Natural killer cell (primary cell): Measurements from ENCODE around the gene C11orf16. TPM values are rescaled to one million over a fixed set of nuclear protein-coding genes. Genes with fewer than 3 reads are reported as not detected.
"Not testable (repeated sequence)": the region's sequence is repeated elsewhere in the genome, so short reads cannot be mapped to it uniquely, and the experiment has no call there.

Experiments used
- ATAC-seq, 3 donors: fragments of 150-1000 bp in 2 of 3; fragments of 200-7000 bp in 1 of 3; cut with Tn5 transposase; 1 replicate in 1 of 3; 2 replicates in 2 of 3; pipeline ENCODE4 v1.10.0; 2021; ENCODE audit warnings: mild to moderate bottlenecking in 2 of 3, moderate library complexity in 2 of 3
- DNase-seq, 2 donors: peaks; one replicate each; pipeline versions ENCODE4 v3.0.0 to v3.0.0-alpha.2; 2013 to 2021; ENCODE audit warnings: mixed read lengths in 1 of 2
- H3K27ac ChIP-seq: one replicate; pipeline ENCODE4 v1.5.1; 2013; ENCODE audit warnings: mild to moderate bottlenecking, low read length
- H3K27me3 ChIP-seq: one replicate; pipeline ENCODE4 v1.6.1; 2013; ENCODE audit warnings: low read length; ENCODE audit not compliant: control insufficient read depth, insufficient read depth
- H3K36me3 ChIP-seq: one replicate; pipeline ENCODE4 v1.6.1; 2013; ENCODE audit warnings: low read length; ENCODE audit not compliant: control insufficient read depth, insufficient read depth
- H3K4me1 ChIP-seq: one replicate; pipeline ENCODE4 v1.6.1; 2013; ENCODE audit warnings: low read length; ENCODE audit not compliant: control insufficient read depth, insufficient read depth
- H3K4me3 ChIP-seq: one replicate; pipeline ENCODE4 v1.5.1; 2013; ENCODE audit warnings: low read length
- H3K9me3 ChIP-seq: one replicate; pipeline ENCODE4 v1.6.1; 2013; ENCODE audit warnings: low read length; ENCODE audit not compliant: control insufficient read depth, insufficient read depth
- H3K27ac Mint-ChIP-seq, 2 donors: one replicate each; pipeline ENCODE4 v1.8.0; 2022; ENCODE audit warnings: mild to moderate bottlenecking in 2 of 2, mixed read lengths in 2 of 2, moderate library complexity in 1 of 2
- H3K27me3 Mint-ChIP-seq, 2 donors: one replicate each; pipeline ENCODE4 v1.8.0; 2022; ENCODE audit warnings: low read depth in 2 of 2, mixed read lengths in 2 of 2
- H3K36me3 Mint-ChIP-seq: one replicate; pipeline ENCODE4 v1.8.0; 2022; ENCODE audit warnings: mixed read lengths
- H3K4me1 Mint-ChIP-seq, 2 donors: one replicate each; pipeline ENCODE4 v1.8.0; 2022; ENCODE audit warnings: mixed read lengths in 2 of 2
- H3K4me3 Mint-ChIP-seq: one replicate; pipeline ENCODE4 v1.8.0; 2022; ENCODE audit warnings: mild to moderate bottlenecking, moderate library complexity, mixed read lengths
- H3K9me3 Mint-ChIP-seq, 2 donors: one replicate each; pipeline ENCODE4 v1.8.0; 2022; ENCODE audit warnings: mixed read lengths in 2 of 2
- WGBS: methylation state at CpG from one replicate; pipeline ENCODE4 v1.1.7; 2013; ENCODE audit warnings: missing lambda C conversion rate; ENCODE audit not compliant: insufficient coverage; 5-methylcytosine and 5-hydroxymethylcytosine counted together
- intact Hi-C: fragments of 100-400 bp; cut with micrococcal nuclease; formaldehyde crosslinking; loops from one replicate; pipeline ENCODE4 v1.14.2; 2022
- total RNA-seq, 4 donors: library from RNA; stranded (reverse); fragments of 120-200 nt in 1 of 4; gene quantifications; one replicate each; pipeline versions ENCODE4 v1.2.3 to v1.2.4, GENCODE V29; 2013 to 2022
- TF ChIP-seq, protein P1 (sequence below): fragments of 200-600 bp; IDR thresholded peaks from one replicate; pipeline ENCODE4 v1.8.0; 2022; ENCODE audit warnings: antibody characterized with exemption

The C11orf16 gene
- total RNA-seq, 3 donors from 2014 or later (not counting 1 experiment from before 2014, with no cell fraction given): not detected

DNA sequence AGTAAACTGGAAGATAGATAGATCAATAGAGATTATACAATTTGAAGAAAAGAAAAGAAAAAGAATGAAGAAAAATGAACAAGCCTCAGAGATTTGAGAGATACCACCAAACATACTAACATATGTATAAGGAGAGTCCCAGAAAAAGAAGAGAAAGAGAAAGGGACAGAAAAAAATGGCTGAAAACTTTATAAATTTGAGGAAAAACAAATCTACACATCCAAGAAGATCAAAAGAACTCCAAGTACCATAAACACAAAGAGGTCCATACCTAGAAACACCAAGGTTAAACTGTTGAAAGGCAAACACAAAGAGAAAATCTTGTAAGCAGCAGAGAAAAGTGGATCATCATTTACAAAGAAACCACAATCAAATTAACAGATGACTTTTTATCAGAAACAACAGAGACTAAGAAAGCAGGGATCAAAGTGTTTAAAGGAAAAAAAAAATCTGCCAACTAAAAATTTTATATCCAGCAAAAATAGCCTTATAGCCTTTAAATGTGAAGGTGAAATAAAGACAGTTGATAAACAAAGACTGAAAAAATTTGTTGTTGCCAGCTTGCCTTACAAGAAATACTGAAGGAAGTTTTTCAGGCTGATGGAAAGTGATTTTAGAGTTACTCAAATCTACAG, 33.5 kb downstream of the C11orf16 start:
- no peak for DNase-seq
- H3K4me1 Mint-ChIP-seq: no peaks in the 10 kb centered on the region
- no peak for ATAC-seq
- H3K4me3 Mint-ChIP-seq: no peak overlapping the region
- Histone ChIP-seq H3K4me3 (no peak overlapping the region), H3K27ac (no peak overlapping the region), H3K36me3 (no peaks in the 10 kb centered on the region), H3K9me3 (peaks cover 4% of the 10 kb centered on the region), H3K4me1 (no peaks in the 10 kb centered on the region), H3K27me3 (no peaks in the 10 kb centered on the region)
- peaks cover 3 to 5% of the 10 kb centered on the region in 2 donors for H3K9me3 Mint-ChIP-seq
- H3K27me3 Mint-ChIP-seq: peaks cover 4 to 15% of the 10 kb centered on the region in 2 donors
- H3K36me3 Mint-ChIP-seq: peaks cover 26% of the 10 kb centered on the region
- TF ChIP-seq, protein P1, sequence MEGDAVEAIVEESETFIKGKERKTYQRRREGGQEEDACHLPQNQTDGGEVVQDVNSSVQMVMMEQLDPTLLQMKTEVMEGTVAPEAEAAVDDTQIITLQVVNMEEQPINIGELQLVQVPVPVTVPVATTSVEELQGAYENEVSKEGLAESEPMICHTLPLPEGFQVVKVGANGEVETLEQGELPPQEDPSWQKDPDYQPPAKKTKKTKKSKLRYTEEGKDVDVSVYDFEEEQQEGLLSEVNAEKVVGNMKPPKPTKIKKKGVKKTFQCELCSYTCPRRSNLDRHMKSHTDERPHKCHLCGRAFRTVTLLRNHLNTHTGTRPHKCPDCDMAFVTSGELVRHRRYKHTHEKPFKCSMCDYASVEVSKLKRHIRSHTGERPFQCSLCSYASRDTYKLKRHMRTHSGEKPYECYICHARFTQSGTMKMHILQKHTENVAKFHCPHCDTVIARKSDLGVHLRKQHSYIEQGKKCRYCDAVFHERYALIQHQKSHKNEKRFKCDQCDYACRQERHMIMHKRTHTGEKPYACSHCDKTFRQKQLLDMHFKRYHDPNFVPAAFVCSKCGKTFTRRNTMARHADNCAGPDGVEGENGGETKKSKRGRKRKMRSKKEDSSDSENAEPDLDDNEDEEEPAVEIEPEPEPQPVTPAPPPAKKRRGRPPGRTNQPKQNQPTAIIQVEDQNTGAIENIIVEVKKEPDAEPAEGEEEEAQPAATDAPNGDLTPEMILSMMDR: no peak
- H3K27ac Mint-ChIP-seq: no peak overlapping the region
- intact Hi-C loops: no loop called here

DNA sequence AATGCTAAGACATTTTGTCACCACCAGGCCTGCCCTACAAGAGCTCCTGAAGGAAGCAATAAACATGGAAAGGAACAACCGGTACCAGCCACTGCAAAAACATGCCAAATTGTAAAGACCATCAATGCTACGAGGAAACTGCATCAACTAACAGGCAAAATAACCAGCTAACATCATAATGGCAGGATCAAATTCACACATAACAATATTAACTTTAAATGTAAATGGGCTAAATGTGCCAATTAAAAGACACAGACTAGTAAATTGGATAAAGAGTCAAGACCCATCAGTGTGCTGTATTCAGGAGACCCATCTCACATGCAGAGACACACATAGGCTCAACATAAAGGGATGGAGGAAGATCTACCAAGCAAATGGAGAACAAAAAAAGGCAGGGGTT, 41.6 kb downstream of the C11orf16 start:
- H3K4me3 ChIP-seq, H3K27ac ChIP-seq, H3K27ac Mint-ChIP-seq, H3K36me3 ChIP-seq, H3K4me1 Mint-ChIP-seq, intact Hi-C loops, ATAC-seq, H3K27me3 ChIP-seq, H3K9me3 ChIP-seq, DNase-seq, H3K4me1 ChIP-seq, H3K9me3 Mint-ChIP-seq, H3K4me3 Mint-ChIP-seq: not testable (repeated sequence)
- 100% methylated on average over 1 of the region's 2 CpGs for WGBS
- H3K27me3 Mint-ChIP-seq: peaks cover 8 to 15% of the 10 kb centered on the region in 2 donors
- H3K36me3 Mint-ChIP-seq: peaks cover 12% of the 10 kb centered on the region

DNA sequence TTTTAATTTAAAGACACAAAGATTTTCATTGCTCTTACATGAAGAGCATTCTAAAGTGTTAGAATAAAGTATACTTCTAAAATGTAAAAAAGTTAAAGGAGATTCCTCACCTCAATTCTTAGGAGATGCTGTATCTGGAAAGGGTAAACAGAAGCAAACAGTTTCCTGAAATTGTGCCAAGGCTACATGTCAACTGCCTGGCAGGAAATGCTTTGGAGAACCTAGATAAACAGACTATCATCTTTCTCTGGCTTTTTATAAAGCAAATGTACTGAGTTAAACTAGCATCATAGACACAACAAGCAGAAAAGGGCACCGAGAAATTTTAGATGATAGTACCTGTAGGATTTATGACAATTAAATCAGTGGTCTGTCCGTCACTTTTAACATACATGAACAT, 46.4 kb downstream of the C11orf16 start:
- Mint-ChIP-seq H3K36me3 (peaks cover 12% of the 10 kb centered on the region), H3K27me3 (peaks cover 11 to 19% of the 10 kb centered on the region in 2 donors), H3K4me3 (no peak overlapping the region), H3K27ac (no peak overlapping the region), H3K4me1 (no peaks in the 10 kb centered on the region), H3K9me3 (peaks cover 2 to 3% of the 10 kb centered on the region in 2 donors)
- no peak overlapping the region for H3K27ac ChIP-seq
- no peak overlapping the region for H3K4me3 ChIP-seq
- no peak for DNase-seq
- WGBS: 80% methylated on average over 1 of the region's 2 CpGs
- no peaks in the 10 kb centered on the region for H3K27me3 ChIP-seq
- no peaks in the 10 kb centered on the region for H3K36me3 ChIP-seq
- intact Hi-C loops: no loop called here
- no peaks in the 10 kb centered on the region for H3K9me3 ChIP-seq
- no peak for ATAC-seq
- no peaks in the 10 kb centered on the region for H3K4me1 ChIP-seq
- TF ChIP-seq, protein P1: no peak

DNA sequence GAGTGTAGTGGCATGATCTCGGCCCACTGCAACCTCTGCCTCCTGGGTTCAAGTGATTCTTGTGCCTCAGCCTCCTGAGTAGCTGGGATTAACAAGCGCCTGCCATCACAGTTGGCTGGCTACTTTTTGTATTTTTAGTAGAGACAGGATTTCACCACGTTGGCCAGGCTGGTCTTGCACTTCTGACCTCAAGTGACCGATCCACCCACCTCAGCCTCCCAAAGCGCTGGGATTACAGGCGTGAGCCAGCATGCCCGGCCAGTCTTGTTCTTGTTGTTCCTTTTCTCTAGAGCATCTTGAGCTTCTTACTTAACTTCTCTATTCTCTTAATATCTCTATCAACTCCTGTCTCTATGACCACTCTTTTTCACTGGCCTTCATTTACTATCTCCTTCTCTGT, 51.2 kb downstream of the C11orf16 start:
- 85% methylated on average over 7 of the region's 7 CpGs for WGBS
- H3K36me3 ChIP-seq, H3K27me3 ChIP-seq, H3K4me3 Mint-ChIP-seq, H3K4me3 ChIP-seq, ATAC-seq, DNase-seq, H3K9me3 ChIP-seq, H3K27ac ChIP-seq, intact Hi-C loops, H3K9me3 Mint-ChIP-seq, H3K36me3 Mint-ChIP-seq, H3K4me1 Mint-ChIP-seq, H3K27ac Mint-ChIP-seq, H3K4me1 ChIP-seq: not testable (repeated sequence)
- H3K27me3 Mint-ChIP-seq: peaks cover 17 to 24% of the 10 kb centered on the region in 2 donors
